ENCODE measurements around the gene ST6GALNAC5.

GRCh38 chr1:76928522-76928921, 61.2 kb downstream of the ST6GALNAC5 start:
- TF ChIP-seq CTCF (IDR thresholded peaks at IDR 0.05; ENCODE audit: extremely low read depth in 1 of 2, insufficient read depth in 1 of 2, low read depth in 1 of 2, low read length in 2 of 2) (no peak), GATA2 (IDR thresholded peaks at IDR 0.05; ENCODE audit: insufficient read depth, insufficient read length, low read depth, low read length) (no peak), POLR2AphosphoS5 (IDR thresholded peaks at IDR 0.05; ENCODE audit: insufficient read depth, low read depth, low read length) (no peak), FOS (IDR thresholded peaks at IDR 0.05; ENCODE audit: borderline replicate concordance, insufficient read depth, low read length) (no peak), EZH2 (IDR thresholded peaks at IDR 0.05; ENCODE audit: borderline replicate concordance, low read depth, low read length, severe bottlenecking) (no peak), JUN (IDR thresholded peaks at IDR 0.05; ENCODE audit: borderline replicate concordance, insufficient read depth, insufficient read length, low read depth) (no peak), POLR2A (IDR thresholded peaks at IDR 0.05; ENCODE audit: low read depth, low read length) (no peak)
- TF ChIP-seq, protein P1, sequence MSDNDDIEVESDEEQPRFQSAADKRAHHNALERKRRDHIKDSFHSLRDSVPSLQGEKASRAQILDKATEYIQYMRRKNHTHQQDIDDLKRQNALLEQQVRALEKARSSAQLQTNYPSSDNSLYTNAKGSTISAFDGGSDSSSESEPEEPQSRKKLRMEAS (IDR thresholded peaks at IDR 0.05; ENCODE audit: insufficient read depth, insufficient read length) = no peak

Measured in endothelial cell of umbilical vein (primary cell).